ENCODE measurements around the gene NRIP1.

NRIP1 gene

DNA sequence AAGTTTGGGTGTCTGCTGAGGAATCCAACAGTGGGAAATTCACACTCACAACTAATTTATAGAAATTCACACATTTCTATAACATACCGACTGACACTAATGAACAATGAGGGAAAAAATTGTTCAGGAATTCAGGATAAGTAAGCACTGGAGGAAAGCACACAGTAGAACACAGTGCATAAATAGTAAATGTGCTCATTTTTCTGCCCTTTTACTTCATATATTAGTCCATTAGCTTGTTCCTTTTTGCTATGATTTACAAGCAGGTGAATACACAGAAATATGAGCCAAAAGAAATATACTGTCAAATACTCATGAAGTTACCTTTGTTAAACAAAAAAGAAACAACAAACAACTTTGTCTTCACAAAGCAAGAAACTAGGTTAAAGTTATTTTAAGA lies 11.3 kb downstream of the NRIP1 start:
- peak overlapping the region; percentile 46 for H3K4me3 ChIP-seq (ENCODE audit: low read depth, low read length)
- peak; percentile 83 for DNase-seq (ENCODE audit: low read depth)
- TF ChIP-seq, protein P1, sequence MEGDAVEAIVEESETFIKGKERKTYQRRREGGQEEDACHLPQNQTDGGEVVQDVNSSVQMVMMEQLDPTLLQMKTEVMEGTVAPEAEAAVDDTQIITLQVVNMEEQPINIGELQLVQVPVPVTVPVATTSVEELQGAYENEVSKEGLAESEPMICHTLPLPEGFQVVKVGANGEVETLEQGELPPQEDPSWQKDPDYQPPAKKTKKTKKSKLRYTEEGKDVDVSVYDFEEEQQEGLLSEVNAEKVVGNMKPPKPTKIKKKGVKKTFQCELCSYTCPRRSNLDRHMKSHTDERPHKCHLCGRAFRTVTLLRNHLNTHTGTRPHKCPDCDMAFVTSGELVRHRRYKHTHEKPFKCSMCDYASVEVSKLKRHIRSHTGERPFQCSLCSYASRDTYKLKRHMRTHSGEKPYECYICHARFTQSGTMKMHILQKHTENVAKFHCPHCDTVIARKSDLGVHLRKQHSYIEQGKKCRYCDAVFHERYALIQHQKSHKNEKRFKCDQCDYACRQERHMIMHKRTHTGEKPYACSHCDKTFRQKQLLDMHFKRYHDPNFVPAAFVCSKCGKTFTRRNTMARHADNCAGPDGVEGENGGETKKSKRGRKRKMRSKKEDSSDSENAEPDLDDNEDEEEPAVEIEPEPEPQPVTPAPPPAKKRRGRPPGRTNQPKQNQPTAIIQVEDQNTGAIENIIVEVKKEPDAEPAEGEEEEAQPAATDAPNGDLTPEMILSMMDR (IDR thresholded peaks at IDR 0.05; ENCODE audit: control insufficient read depth, extremely low read depth, insufficient read depth), result no peak

DNA sequence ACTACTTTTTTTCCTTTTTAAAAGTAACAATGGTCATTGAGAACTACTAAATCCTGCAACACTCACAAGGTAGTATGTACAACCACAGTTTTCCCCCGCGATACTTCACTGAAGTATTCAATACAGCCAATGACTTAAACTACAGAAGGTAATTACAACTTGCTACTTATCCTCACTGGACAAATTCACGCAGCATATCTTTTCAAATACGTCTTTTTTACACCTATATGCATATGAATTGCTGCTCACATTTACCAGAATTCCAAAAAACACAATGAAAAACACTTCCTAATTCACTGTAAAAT lies 12.4 kb downstream of the NRIP1 start:
- TF ChIP-seq, protein P1 (IDR thresholded peaks at IDR 0.05; ENCODE audit: control insufficient read depth, extremely low read depth, insufficient read depth), result no peak
- H3K4me3 ChIP-seq (ENCODE audit: low read depth, low read length), result peak overlapping the region; percentile 46
- no peak for DNase-seq (ENCODE audit: low read depth)

DNA sequence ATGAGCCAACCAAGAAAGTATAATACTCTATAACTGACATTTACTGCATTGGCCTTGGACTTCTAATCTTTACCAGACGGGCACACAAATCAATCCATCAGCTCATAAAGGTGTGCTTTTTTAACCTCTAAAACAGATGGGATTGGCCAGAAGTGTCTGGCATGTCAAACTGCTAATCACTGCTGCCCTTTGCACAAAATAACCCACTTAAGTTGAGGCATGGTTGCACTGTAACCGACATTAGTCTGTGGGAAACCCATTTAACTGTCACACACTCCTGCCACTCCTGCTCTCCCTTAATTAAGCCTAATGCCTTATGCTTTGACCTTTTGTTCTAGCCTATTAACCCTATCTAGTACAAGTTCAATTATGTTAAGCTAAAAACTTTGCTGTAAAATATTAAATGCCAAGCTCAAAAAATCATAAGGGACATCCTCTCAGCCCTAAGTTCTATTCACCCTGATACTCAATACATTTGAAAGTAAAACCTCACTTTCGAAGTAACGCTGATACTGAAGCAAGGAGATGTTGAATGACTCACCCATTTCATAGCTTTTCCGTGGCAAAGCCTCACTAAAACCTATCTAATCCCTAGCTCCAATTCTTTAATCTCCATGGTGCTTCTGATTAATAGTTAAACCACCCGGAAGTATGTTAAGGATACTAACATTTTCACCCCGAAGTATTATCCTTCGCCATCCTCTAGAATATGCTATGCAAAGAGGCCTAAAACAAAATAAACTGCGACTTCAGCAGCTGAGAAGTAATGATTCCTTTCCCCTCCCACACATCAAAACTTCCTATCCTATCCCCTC lies 12.9 kb downstream of the NRIP1 start:
- H3K4me3 ChIP-seq (ENCODE audit: low read depth, low read length), result peak overlapping the region; percentile 46
- DNase-seq (ENCODE audit: low read depth), result no peak
- TF ChIP-seq, protein P1 (IDR thresholded peaks at IDR 0.05; ENCODE audit: control insufficient read depth, extremely low read depth, insufficient read depth), result no peak

DNA sequence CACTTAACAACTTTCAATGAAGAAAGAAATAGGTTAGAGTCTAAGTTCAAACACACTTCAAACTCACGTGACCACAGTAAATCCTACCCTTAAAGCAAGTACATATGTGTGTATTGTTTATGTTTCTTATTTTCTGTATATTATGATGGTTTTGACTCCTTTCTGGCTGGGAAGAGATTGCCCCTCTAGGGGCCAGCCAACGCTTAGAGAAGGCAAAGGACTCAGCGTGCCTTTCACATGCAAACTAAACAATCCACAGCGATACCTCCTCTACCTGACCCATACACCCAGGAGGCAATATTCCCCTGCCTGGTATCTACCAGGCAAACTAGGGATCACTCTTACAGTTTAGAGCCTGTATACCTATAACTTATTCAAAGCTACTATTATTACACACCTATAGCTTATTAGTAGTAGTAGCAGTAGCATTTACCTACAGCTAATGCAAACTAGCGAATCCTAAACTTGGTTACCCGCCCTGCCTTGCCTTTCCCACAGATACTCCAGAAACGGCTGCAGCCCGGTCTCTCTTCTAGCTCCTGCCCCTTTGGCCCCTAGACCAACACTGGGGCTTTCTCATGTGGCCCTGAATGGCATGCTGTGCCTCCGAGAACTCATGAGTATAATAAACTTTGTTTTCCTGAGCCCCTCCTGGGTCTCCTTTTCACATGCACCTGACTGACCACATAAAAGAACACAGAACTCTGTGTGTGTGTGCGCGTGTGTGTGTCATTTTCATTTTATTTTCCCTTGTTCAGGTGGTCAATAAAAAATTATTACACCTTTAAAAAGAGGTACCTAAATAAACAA lies 14.0 kb downstream of the NRIP1 start:
- H3K4me3 ChIP-seq (ENCODE audit: low read depth, low read length), result peak overlapping the region; percentile 46
- TF ChIP-seq, protein P1 (IDR thresholded peaks at IDR 0.05; ENCODE audit: control insufficient read depth, extremely low read depth, insufficient read depth), result no peak
- no peak for DNase-seq (ENCODE audit: low read depth)

DNA sequence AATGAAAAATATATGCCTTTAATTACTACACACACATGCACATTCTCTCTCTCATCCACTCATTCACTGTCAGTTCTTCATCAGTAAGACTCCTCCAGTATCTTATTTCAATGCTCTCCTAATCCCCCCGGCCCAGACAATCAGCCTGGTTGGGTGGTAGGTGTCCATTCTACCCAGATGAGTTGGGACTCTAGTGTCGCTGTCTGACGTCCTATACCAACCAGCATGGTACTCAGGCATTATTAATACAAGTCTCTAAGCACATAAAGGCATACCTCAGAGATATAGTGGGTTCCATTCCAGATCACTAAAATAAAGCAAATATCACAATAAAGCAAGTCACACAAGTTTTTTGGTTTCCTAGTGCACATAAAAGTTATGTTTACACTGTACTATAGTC lies 19.8 kb downstream of the NRIP1 start:
- TF ChIP-seq, protein P1 (IDR thresholded peaks at IDR 0.05; ENCODE audit: control insufficient read depth, extremely low read depth, insufficient read depth), result no peak
- DNase-seq (ENCODE audit: low read depth), result no peak

DNA sequence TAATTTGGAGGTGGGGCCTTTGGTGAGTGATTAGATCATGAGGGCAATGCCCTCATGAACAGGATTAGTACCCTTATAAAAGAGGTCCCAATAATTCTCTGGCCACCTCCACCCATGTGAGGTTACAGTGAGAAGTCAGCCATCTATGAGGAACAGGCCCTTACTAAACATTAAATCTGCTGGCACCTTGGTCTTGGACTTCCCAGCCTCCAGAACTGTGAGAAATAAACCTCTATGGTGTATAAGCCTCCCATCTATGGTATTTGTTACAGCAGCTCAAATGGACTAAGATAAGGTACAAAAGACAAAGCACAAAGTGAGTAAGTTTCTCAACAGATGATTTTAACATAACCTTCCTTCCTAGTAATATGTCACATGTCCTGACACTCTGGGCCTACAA lies 22.3 kb downstream of the NRIP1 start:
- no peak for DNase-seq (ENCODE audit: low read depth)

More for the DNA sequence above, 19.8 kb downstream of the NRIP1 start:
- H3K4me3 ChIP-seq (ENCODE audit: low read depth, low read length), result no peak overlapping the region

More for the DNA sequence above, 22.3 kb downstream of the NRIP1 start:
- H3K4me3 ChIP-seq (ENCODE audit: low read depth, low read length), result no peak overlapping the region
- TF ChIP-seq, protein P1 (IDR thresholded peaks at IDR 0.05; ENCODE audit: control insufficient read depth, extremely low read depth, insufficient read depth), result no peak

Measured in LNCaP clone FGC (cell line).